ENCODE data around the gene CSF2RB.

CSF2RB gene

GRCh38 chr22:36935694-36936093 is 22.3 kb downstream of the CSF2RB start:
- DNase-seq (ENCODE audit: low spot score) (no peak), FAIRE-seq (no peak)

DNA sequence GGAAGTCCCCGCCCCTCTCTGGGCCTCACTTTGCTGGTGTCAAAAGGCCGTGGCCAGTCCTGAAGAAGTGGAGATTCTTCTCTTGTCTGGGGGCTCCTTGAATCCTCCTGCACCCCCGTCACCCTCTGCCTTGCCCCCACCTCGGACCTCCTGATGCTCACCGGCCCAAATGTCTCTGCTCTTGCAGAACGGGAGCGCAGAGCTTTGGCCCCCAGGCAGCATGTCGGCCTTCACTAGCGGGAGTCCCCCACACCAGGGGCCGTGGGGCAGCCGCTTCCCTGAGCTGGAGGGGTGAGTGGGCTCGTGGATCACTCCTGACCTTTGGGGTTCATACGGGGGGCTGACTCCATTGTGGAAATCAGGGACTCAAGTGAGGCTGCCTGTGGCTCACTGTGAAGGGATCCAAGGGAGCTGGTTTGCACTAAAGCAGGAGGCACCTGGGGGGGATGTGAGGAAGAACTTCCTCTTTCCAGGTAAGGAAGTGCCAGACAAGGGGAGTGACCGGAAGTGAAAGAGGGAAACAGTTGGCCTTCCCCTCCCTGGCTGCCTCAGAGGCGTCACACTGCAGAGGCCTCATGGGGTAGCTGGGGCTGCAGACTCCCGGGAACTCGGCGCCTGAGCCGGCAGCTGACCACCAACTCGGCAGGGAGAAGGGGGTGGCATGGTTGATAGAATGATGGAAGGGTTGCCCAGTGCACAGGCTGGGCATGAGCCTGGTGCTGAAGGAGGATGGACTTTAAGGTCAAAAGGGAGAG is 23.1 kb downstream of the CSF2RB start:
- no peak for DNase-seq (ENCODE audit: low spot score)
- no peak for FAIRE-seq

DNA sequence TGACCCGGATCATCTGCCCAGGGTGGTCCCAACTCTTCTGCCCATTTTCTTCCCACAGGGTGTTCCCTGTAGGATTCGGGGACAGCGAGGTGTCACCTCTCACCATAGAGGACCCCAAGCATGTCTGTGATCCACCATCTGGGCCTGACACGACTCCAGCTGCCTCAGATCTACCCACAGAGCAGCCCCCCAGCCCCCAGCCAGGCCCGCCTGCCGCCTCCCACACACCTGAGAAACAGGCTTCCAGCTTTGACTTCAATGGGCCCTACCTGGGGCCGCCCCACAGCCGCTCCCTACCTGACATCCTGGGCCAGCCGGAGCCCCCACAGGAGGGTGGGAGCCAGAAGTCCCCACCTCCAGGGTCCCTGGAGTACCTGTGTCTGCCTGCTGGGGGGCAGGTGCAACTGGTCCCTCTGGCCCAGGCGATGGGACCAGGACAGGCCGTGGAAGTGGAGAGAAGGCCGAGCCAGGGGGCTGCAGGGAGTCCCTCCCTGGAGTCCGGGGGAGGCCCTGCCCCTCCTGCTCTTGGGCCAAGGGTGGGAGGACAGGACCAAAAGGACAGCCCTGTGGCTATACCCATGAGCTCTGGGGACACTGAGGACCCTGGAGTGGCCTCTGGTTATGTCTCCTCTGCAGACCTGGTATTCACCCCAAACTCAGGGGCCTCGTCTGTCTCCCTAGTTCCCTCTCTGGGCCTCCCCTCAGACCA is 24.0 kb downstream of the CSF2RB start:
- no peak for FAIRE-seq
- no peak for DNase-seq (ENCODE audit: low spot score)

- DNase-seq (ENCODE audit: low spot score) (no peak), FAIRE-seq (no peak)
Observed at GRCh38 chr22:36938028-36938425, 24.6 kb downstream of the CSF2RB start.

GRCh38 chr22:36938886-36939285 is 25.5 kb downstream of the CSF2RB start:
- FAIRE-seq (no peak), DNase-seq (ENCODE audit: low spot score) (no peak)

DNA sequence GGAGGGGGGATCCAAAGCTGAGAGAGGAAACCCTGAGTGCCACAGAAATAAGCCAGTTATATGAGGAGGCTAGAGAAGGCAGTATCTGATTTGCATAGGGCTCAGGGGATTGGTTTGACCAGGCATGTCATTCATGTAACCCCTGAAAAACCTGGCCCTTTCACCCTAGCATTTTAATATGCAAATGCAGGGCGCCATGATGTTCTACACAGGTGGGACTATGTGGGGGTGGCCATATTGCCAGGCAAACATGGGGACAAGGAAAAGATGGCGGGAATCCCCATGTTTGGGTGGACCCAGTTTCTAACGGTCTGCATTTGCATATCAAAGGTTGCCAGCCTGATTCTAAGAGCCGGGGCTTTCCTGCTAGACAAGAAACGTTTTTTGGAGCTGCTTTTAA is 27.2 kb downstream of the CSF2RB start:
- DNase-seq (ENCODE audit: low spot score) (no peak), FAIRE-seq (no peak)

DNA sequence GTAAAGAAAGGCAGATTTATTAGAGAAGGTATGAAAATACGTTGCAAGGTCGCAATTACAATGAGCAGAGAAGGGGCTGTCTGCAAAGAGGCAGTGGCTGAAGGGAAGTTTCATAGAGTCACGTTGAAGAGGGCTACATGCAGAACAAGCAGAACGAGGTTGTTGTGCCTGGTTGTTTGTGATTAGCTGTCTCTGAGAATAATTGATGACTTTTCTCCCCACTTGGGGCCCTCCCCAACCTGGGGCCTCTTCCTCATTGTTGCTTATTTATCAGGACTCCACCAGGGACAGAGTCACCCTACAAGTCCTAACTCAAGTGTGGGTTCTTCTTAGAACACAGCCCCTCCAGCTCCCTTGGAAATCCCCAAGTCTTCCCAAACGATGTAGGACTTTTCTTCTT is 29.1 kb downstream of the CSF2RB start:
- DNase-seq (ENCODE audit: low spot score) (no peak), FAIRE-seq (no peak)

DNA sequence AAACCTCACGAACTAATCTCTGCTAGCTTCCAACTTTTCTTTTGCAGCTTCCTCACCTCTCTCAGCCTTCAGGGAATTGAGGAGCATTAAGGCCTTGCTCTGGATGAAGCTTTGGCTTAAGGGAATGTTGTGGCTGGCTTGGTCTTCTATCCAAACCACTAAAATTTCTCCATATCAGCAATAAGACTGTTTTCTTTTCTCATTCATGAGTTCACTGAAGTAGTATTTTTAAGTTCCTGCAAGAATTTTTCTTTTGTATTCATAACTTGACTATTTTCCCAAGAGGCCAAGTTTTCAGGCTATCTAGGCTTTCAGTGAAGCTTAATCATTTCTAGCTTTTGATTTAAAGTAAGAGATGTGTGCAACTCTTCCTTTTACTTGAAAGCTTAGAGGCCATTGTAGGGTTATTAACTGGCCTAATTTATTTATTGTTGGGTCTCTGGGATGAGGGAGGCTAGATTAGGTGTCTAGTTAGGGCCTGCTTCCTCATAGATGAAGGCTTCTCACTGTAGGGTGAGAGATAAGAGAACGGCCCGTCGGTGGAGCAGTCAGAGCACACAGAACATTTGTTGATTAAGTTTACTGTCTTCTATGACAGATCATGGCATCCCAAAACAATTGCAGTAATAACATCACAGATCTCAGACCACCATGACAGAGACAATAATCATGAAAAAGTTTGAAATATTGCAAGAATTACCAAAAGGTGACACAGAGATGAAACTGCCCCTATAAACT is 33.2 kb downstream of the CSF2RB start:
- FAIRE-seq (no peak), DNase-seq (ENCODE audit: low spot score) (no peak)

DNA sequence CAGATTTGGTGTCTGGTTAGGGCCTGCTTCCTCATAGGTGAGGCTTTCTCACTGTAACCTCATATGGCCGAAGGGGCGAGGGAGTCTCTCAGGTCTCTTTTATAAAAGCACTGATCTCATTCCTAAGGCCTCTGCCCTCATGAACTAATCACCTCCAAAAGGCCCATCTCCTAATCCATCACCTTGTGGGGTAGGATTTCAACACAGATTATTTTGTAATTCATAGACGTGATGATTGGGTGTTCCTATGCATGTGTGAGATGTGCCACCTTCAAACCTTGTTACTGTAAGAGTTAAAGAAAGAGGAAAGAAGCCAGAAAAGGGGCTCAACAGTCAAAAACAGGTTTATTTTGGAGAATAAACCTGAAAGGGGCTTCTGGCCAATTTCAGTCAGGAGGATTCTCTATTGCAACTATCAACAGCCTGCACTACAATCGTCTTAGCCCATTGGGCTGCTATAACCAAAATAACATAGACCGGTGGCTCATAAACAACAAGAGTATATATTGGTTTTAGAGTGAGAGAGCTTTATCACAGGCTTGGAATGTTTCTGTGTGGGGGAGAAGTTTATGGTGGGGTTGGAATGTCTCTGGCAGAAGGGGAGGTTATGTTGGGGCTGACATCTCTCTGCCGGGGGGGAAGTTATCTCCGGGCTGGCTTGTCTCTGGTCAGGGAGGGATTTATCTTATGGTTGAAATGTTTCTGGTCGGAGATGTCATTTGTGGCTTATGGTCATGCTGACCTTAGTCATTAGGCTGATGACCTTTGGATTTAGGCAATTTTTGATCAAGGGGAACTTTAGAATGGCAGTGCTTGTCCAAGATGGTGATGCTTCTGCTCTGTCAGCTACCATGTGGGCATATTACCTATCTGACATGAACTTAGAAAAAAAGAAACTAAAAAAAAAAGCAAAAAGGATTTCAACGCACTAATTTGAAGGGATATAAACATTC is 35.1 kb downstream of the CSF2RB start:
- FAIRE-seq (no peak), DNase-seq (ENCODE audit: low spot score) (no peak)

DNA sequence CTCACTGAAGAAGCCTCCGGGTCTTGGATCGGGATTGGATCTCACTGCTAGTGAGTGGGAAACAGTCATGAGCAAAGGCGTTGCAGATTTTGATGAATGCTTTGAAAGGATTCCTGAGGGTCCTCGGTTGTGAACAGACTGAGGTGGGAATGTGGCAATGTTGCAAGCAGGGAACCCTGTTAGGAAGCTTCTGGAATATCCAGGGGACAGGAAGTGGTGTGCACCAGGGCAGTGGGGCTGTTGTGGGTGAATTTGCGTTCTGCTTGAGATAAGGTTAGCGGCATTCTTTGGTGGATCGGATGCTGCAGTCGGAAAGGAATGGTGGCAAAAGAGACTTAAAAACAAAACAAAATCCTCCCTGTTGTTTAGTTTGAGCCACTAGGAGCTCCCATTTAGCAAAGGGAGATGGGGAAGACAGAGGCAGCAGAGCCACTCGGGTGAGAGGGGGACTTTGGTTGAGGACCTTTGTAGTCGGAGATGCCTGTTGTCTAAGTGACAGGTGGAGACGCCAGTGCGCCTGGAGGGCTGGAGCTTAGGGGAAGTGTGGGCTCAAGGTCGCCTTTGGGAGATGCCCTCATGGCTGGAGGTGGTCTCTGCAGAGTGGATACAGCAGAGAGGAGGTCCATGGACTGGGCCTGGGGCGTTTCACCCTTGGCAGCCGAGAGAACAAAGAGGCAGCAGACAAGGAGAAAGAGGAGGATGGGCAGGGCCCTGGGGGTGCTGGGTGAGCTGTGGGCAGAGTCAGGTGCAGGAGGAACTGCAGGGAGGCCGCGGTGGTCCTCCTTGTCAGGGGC is 37.6 kb downstream of the CSF2RB start:
- DNase-seq (ENCODE audit: low spot score) (no peak), FAIRE-seq (no peak)

GRCh38 chr22:36951746-36952145 is 38.3 kb downstream of the CSF2RB start:
- FAIRE-seq (no peak), DNase-seq (ENCODE audit: low spot score) (no peak)

DNA sequence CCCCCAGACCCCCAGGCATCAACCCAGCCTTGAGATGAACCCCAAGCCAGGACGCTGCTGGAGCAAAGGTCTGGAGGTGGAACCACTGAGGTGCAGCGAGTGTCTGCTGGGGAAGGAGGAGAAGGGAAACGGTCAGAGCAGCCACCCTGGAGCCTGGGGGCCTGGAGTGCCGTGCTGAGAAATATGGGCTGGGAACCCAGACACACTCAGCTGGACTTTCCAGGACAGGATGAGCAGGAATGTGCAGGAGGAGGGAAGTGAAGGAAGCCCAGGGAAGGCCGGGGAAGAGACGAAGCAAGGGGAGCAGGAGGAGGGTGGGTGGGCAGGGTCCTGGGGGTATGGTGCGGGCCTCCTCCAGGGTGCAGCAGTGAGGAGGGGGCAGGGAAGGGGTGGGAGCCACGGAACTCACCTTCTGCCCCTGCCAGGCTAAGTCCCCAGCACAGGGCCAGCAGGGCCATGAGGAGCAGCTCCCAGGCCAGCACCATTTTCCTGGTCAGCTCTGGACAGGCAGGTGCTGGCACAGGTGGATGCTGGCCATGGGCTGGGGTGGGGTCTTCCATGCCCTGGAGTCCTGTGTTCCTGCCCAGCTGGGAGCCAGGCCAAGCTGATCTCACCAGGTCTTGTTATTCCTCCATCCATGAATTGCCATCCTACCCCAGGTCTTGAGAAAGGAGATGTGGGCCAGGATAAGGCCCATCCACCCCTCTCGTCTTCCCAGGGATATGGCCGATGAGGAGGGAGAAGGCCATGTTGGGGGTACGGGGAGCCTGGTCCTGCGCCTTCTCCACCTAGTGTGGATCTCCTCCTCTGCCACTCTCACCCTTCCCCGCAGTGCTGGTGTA is 40.0 kb downstream of the CSF2RB start:
- FAIRE-seq (no peak), DNase-seq (ENCODE audit: low spot score) (no peak)

DNA sequence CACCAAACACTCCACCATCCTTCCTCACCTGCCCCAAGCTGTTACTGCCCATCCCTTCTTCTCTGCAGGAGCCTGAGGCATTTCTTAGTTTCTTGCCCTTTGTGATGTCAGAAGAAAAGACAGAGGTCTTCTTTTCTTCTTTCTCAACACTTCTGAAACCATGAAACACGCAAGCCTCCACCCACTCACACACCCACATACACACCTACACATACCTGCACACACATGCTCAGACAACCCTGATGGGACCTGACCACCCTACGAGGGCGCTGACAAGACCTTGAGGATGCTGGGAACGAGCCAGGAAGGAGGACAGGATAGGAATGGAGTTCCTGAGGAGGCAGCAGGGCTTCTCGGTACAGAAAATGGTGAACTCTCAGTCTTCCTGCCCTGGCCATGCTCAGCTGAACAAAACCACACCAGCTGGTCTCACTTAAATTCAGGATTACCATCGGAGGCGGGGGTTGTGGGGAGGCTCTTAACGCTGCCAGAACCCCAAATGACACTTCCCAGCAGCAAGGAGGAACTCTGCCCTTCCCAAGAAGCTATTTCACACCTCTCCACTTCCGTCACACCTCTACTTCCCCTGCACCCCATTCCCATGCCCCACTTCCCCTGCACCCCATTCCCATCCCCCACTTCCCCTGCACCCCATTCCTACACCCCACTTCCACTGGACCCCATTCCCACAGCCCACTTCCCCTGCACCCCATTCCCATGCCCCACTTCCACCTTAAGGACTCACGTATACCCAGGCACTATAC is 41.0 kb downstream of the CSF2RB start:
- FAIRE-seq, result no peak
- no peak for DNase-seq (ENCODE audit: low spot score)

DNA sequence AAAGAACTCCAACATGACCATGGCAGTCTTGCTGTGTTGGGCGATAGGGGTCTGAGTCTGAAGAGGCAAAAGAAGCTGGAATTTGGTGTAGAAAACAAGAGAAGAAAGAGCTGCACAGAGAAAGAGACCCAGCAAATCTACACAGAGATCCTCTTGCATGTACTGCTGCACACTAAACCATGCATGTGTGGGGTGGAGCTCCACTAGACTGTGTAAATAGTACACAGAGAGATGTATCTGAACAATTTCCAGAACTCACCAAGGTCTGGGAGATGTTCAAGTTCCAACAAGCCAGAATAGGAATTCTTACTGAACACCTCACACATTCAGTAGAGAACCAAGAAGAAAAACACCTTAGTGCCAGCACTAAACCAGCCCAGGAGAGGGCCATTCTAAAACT is 42.3 kb downstream of the CSF2RB start:
- FAIRE-seq (no peak), DNase-seq (ENCODE audit: low spot score) (no peak)

DNA sequence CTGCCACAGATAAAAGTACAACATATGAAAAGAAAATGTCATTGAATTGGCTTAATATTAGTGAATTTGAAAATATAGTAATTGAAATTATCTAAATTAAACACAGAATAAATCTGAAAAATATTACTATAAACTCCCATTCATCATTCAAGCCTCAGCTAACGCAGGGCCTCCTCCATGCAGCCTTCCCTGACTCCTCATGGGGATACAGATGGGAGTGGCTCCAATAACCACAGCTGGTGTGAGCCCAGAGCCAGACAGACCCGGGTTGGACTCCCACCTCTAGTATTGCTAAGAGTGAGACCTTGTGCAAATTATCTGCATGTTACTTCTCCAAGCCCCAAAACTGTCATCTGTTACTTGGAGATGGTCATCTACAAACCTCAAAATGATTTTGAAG is 44.9 kb downstream of the CSF2RB start:
- FAIRE-seq (no peak), DNase-seq (ENCODE audit: low spot score) (no peak)

DNA sequence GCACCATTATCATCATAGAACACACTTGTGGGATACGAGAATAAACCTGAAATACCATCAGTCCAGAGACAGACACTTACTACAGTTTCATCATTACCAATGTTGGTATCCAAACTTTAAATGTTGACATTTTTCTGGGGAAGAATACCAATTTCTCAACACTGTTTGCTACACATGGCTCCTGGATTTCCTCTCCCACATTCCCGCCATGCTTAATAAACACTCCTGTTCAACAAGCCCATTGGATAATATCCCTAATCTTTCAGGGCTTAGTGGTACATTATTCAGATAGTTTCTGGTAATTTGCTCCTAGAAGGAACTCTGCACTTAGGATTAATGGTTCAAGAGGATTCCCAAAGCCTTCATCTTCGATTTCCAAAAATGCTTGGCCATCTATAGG is 48.2 kb downstream of the CSF2RB start:
- no peak for DNase-seq (ENCODE audit: low spot score)
- no peak for FAIRE-seq

- FAIRE-seq, result no peak
- DNase-seq (ENCODE audit: low spot score), result no peak
Observed at GRCh38 chr22:36963302-36963701, 49.9 kb downstream of the CSF2RB start.

DNA sequence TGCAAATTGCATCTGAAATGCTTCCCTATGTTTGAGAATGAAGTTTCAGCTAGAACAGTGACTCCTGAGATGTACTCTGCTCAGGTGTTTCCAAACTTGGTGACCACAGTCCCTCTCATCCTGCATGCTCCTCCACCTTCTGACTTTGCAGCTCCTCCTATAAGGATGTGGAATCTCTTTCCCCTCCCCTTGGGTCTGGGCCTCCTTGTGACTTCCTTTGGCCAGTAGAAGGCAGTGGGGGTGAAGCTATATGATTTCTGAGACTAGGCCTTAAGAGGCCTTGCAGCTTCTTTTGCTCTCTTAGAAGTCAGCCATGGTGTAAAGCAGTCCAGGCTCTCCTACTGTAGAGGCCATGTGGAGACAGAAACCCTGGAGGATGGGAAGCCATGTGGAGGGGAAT is 50.7 kb downstream of the CSF2RB start:
- no peak for FAIRE-seq
- DNase-seq (ENCODE audit: low spot score), result no peak

- DNase-seq (ENCODE audit: low spot score) (no peak), FAIRE-seq (no peak)
Observed at GRCh38 chr22:36965696-36966095, 52.3 kb downstream of the CSF2RB start.
